Panc1 (cell line): ENCODE data around the gene NCAM1.

ENCODE experiments used
- CTCF ChIP-seq: fragments of 450-650 bp; IDR thresholded peaks from 2 replicates; pipeline ENCODE4 v1.5.1; 2017; ENCODE audit warnings: mild to moderate bottlenecking
- SIN3A ChIP-seq: IDR thresholded peaks from 2 replicates; pipeline ENCODE4 v1.6.1; 2012; ENCODE audit warnings: low read depth, mild to moderate bottlenecking, low read length, moderate library complexity, borderline replicate concordance; ENCODE audit not compliant: insufficient read depth

- TF ChIP-seq SIN3A (no peak), CTCF (no peak)
Measured at GRCh38 chr11:113083571-113083970, 122.4 kb downstream of the NCAM1 start.
